Measurements from ENCODE around the gene ALX4. TPM values are rescaled to one million over a fixed set of nuclear protein-coding genes. Genes with fewer than 3 reads are reported as not detected.

ALX4 gene
- total RNA-seq, 3 donors from 2014 or later (not counting 1 experiment from before 2014, with no cell fraction given), result not detected

DNA sequence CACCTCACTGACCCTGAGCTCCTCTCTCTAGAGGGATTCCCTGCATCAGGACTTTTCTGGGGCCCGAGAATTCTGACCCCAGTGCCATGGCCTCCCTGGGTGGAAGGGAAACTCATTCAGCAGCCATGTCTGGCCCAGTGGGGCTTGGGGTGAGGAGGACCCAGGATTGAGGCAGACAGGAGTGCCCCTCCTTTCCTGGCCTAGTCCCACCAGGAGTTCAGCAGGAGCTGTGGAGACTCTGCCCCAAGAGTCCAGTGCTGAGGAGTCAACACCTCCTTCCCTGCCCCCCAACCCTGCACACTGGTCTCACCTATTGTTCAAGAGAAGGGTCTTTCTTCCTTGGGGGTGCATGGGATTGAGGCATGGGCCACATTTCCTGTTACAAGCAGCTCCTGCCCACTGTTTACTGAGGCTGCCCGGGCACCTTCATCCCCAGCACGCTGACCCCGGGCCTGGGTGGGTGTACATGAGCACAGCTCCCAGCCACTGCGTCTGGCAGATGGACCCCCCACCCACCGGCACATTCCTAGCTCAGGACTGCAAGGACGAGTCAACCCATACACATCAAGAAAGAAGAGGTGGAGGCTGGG, 33.9 kb downstream of the ALX4 start:
- Mint-ChIP-seq H3K4me3 (no peak overlapping the region), H3K27me3 (ENCODE audit: low read depth in 2 of 2) (peaks cover 2 to 6% of the 10 kb centered on the region in 2 donors), H3K36me3 (no peaks in the 10 kb centered on the region), H3K4me1 (no peaks in the 10 kb centered on the region), H3K27ac (no peak overlapping the region), H3K9me3 (no peaks in the 10 kb centered on the region)
- no peaks in the 10 kb centered on the region for H3K9me3 ChIP-seq (ENCODE audit: control insufficient read depth, insufficient read depth, low read length)
- no peak for DNase-seq
- H3K27ac ChIP-seq (ENCODE audit: low read length), result no peak overlapping the region
- no peaks in the 10 kb centered on the region for H3K27me3 ChIP-seq (ENCODE audit: control insufficient read depth, insufficient read depth, low read length)
- no peaks in the 10 kb centered on the region for H3K36me3 ChIP-seq (ENCODE audit: control insufficient read depth, insufficient read depth, low read length)
- intact Hi-C loops (cut with micrococcal nuclease), result no loop called here
- H3K4me3 ChIP-seq (ENCODE audit: low read length), result no peak overlapping the region
- 86% methylated on average over 5 of the region's 7 CpGs for WGBS (ENCODE audit: insufficient coverage)
- ATAC-seq, result no peak
- no peaks in the 10 kb centered on the region for H3K4me1 ChIP-seq (ENCODE audit: control insufficient read depth, insufficient read depth, low read length)
- TF ChIP-seq, protein P1, sequence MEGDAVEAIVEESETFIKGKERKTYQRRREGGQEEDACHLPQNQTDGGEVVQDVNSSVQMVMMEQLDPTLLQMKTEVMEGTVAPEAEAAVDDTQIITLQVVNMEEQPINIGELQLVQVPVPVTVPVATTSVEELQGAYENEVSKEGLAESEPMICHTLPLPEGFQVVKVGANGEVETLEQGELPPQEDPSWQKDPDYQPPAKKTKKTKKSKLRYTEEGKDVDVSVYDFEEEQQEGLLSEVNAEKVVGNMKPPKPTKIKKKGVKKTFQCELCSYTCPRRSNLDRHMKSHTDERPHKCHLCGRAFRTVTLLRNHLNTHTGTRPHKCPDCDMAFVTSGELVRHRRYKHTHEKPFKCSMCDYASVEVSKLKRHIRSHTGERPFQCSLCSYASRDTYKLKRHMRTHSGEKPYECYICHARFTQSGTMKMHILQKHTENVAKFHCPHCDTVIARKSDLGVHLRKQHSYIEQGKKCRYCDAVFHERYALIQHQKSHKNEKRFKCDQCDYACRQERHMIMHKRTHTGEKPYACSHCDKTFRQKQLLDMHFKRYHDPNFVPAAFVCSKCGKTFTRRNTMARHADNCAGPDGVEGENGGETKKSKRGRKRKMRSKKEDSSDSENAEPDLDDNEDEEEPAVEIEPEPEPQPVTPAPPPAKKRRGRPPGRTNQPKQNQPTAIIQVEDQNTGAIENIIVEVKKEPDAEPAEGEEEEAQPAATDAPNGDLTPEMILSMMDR (IDR thresholded peaks at IDR 0.05), result no peak

- Histone ChIP-seq H3K27me3 (ENCODE audit: control insufficient read depth, insufficient read depth, low read length) (no peaks in the 10 kb centered on the region), H3K4me1 (ENCODE audit: control insufficient read depth, insufficient read depth, low read length) (no peaks in the 10 kb centered on the region), H3K27ac (ENCODE audit: low read length) (no peak overlapping the region), H3K36me3 (ENCODE audit: control insufficient read depth, insufficient read depth, low read length) (no peaks in the 10 kb centered on the region), H3K4me3 (ENCODE audit: low read length) (no peak overlapping the region), H3K9me3 (ENCODE audit: control insufficient read depth, insufficient read depth, low read length) (no peaks in the 10 kb centered on the region)
- Mint-ChIP-seq H3K27ac (no peak overlapping the region), H3K9me3 (no peaks in the 10 kb centered on the region), H3K36me3 (no peaks in the 10 kb centered on the region), H3K4me3 (no peak overlapping the region), H3K4me1 (no peaks in the 10 kb centered on the region), H3K27me3 (ENCODE audit: low read depth in 2 of 2) (peaks cover 2 to 6% of the 10 kb centered on the region in 2 donors)
- DNase-seq, result no peak
- 87% methylated on average over 10 of the region's 10 CpGs for WGBS (ENCODE audit: insufficient coverage)
- intact Hi-C loops (cut with micrococcal nuclease), result no loop called here
- ATAC-seq, result no peak
- TF ChIP-seq, protein P1 (IDR thresholded peaks at IDR 0.05), result no peak
Observed at GRCh38 chr11:44275241-44275640, 34.7 kb downstream of the ALX4 start.

- WGBS (ENCODE audit: insufficient coverage), result 96% methylated on average over 1 of the region's 1 CpG
- intact Hi-C loops (cut with micrococcal nuclease), result no loop called here
- H3K4me1 ChIP-seq (ENCODE audit: control insufficient read depth, insufficient read depth, low read length), result no peaks in the 10 kb centered on the region
- no peak for DNase-seq
- Mint-ChIP-seq H3K27me3 (ENCODE audit: low read depth in 2 of 2) (no peaks in the 10 kb centered on the region), H3K9me3 (no peaks in the 10 kb centered on the region), H3K4me1 (no peaks in the 10 kb centered on the region), H3K36me3 (no peaks in the 10 kb centered on the region), H3K4me3 (no peak overlapping the region), H3K27ac (no peak overlapping the region)
- H3K27ac ChIP-seq (ENCODE audit: low read length), result no peak overlapping the region
- no peak for ATAC-seq
- no peaks in the 10 kb centered on the region for H3K27me3 ChIP-seq (ENCODE audit: control insufficient read depth, insufficient read depth, low read length)
- H3K4me3 ChIP-seq (ENCODE audit: low read length), result no peak overlapping the region
- no peaks in the 10 kb centered on the region for H3K9me3 ChIP-seq (ENCODE audit: control insufficient read depth, insufficient read depth, low read length)
- TF ChIP-seq, protein P1 (IDR thresholded peaks at IDR 0.05), result no peak
- H3K36me3 ChIP-seq (ENCODE audit: control insufficient read depth, insufficient read depth, low read length), result no peaks in the 10 kb centered on the region
Observed at GRCh38 chr11:44274404-44274803, 35.5 kb downstream of the ALX4 start.

DNA sequence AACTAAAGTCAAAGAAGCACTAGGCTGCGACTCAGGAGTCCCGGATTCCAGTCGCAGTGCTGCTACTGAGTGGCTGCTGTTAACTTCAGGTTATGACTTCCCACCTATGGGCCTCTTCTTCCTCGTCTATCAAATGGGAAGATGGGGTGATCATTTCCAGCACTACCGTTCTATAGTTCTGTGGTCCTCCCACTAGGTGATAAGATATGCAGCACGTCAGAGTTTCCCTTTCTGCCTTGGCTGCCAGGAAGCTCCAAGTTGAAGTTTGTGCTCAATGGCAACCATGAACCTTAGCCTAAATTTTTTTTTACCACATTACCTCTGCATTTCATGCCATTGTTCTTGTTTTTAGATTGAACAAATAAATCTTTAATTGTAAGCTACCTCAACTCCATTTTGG, 38.7 kb downstream of the ALX4 start:
- TF ChIP-seq, protein P1 (IDR thresholded peaks at IDR 0.05), result no peak
- Mint-ChIP-seq H3K27ac (no peak overlapping the region), H3K27me3 (ENCODE audit: low read depth in 2 of 2) (peaks cover 0 to 3% of the 10 kb centered on the region in 2 donors), H3K9me3 (no peaks in the 10 kb centered on the region), H3K4me3 (no peak overlapping the region), H3K4me1 (peaks cover 0 to 5% of the 10 kb centered on the region in 2 donors), H3K36me3 (no peaks in the 10 kb centered on the region)
- H3K36me3 ChIP-seq (ENCODE audit: control insufficient read depth, insufficient read depth, low read length), result no peaks in the 10 kb centered on the region
- no peaks in the 10 kb centered on the region for H3K9me3 ChIP-seq (ENCODE audit: control insufficient read depth, insufficient read depth, low read length)
- no peak overlapping the region for H3K27ac ChIP-seq (ENCODE audit: low read length)
- intact Hi-C loops (cut with micrococcal nuclease), result loop anchor here (1.0 kb wide), 1 partner anchor 24 kb away; no protein-coding TSS in a partner anchor
- WGBS (ENCODE audit: insufficient coverage), result 90% methylated on average over 6 of the region's 6 CpGs
- no peaks in the 10 kb centered on the region for H3K4me1 ChIP-seq (ENCODE audit: control insufficient read depth, insufficient read depth, low read length)
- no peak for DNase-seq
- no peaks in the 10 kb centered on the region for H3K27me3 ChIP-seq (ENCODE audit: control insufficient read depth, insufficient read depth, low read length)
- no peak for ATAC-seq
- no peak overlapping the region for H3K4me3 ChIP-seq (ENCODE audit: low read length)
